Hepatocyte (in vitro differentiated cells): ENCODE results near the gene ZNF830. TPM values are rescaled to one million over a fixed set of nuclear protein-coding genes. Genes with fewer than 3 reads are reported as not detected.

Experiments used
- DNase-seq: peaks from one replicate; pipeline ENCODE4 v3.0.0-alpha.2; 2016; ENCODE audit warnings: low spot score
- H2AFZ ChIP-seq: fragments of 200-600 bp; sonication (generic); 2 replicates; pipeline ENCODE4 v1.6.0; 2016; ENCODE audit warnings: antibody characterized with exemption, mild to moderate bottlenecking
- H3K27ac ChIP-seq: fragments of 200-600 bp; sonication (generic); 2 replicates; pipeline ENCODE4 v1.5.1; 2016; ENCODE audit warnings: mild to moderate bottlenecking
- H3K27me3 ChIP-seq: fragments of 200-600 bp; sonication (generic); 2 replicates; pipeline ENCODE4 v1.6.1; 2016
- H3K36me3 ChIP-seq: fragments of 200-600 bp; sonication (generic); replicated peaks from 2 replicates; pipeline ENCODE4 v1.5.1; 2016; ENCODE audit warnings: low read depth; ENCODE audit not compliant: insufficient read depth
- H3K4me1 ChIP-seq: fragments of 200-600 bp; sonication (generic); 2 replicates; pipeline ENCODE4 v1.5.1; 2016; ENCODE audit warnings: mild to moderate bottlenecking, moderate library complexity; ENCODE audit not compliant: insufficient read depth
- H3K4me2 ChIP-seq: fragments of 200-600 bp; sonication (generic); 2 replicates; pipeline ENCODE4 v1.6.0; 2016
- H3K4me3 ChIP-seq: fragments of 200-600 bp; sonication (generic); 2 replicates; pipeline ENCODE4 v1.5.1; 2016; ENCODE audit warnings: mild to moderate bottlenecking
- H3K79me2 ChIP-seq: fragments of 200-600 bp; sonication (generic); 2 replicates; pipeline ENCODE4 v1.6.0; 2017; ENCODE audit warnings: mild to moderate bottlenecking
- H3K9me2 ChIP-seq: fragments of 200-600 bp; sonication (generic); replicated peaks from 2 replicates; pipeline ENCODE4 v1.6.0; 2017; ENCODE audit warnings: mild to moderate bottlenecking; ENCODE audit not compliant: insufficient read depth
- H3K9me3 ChIP-seq: fragments of 200-600 bp; sonication (generic); 2 replicates; pipeline ENCODE4 v1.5.1; 2016; ENCODE audit warnings: low read depth, mild to moderate bottlenecking
- H4K20me1 ChIP-seq: fragments of 200-600 bp; sonication (generic); 2 replicates; pipeline ENCODE4 v1.6.0; 2016; ENCODE audit warnings: mild to moderate bottlenecking; ENCODE audit not compliant: insufficient read depth, poor library complexity, severe bottlenecking
- CTCF ChIP-seq: fragments of 200-600 bp; sonication (generic); IDR thresholded peaks from 2 replicates; pipeline ENCODE4 v1.5.1; 2016; ENCODE audit warnings: antibody characterized with exemption, mild to moderate bottlenecking; ENCODE audit not compliant: poor library complexity
- EZH2 ChIP-seq: fragments of 200-600 bp; sonication (generic); IDR thresholded peaks from 2 replicates; pipeline ENCODE4 v1.6.1; 2016; ENCODE audit warnings: antibody characterized with exemption, mild to moderate bottlenecking, borderline replicate concordance
- EZH2phosphoT487 ChIP-seq: fragments of 200-600 bp; sonication (generic); IDR thresholded peaks from one replicate; pipeline ENCODE4 v1.6.1; 2018; ENCODE audit warnings: antibody characterized with exemption, mild to moderate bottlenecking, low read depth, moderate library complexity; ENCODE audit not compliant: unreplicated experiment, severe bottlenecking
- WGBS: methylation state at CpG from one replicate; pipeline ENCODE4 v1.1.6; 2016; ENCODE audit warnings: low lambda C conversion rate; ENCODE audit errors: missing lambda C conversion rate; 5-methylcytosine and 5-hydroxymethylcytosine counted together
- polyA plus RNA-seq: library from polyadenylated mRNA; unstranded; fragments of >200 nt; fragmentation: Nextera tagmentation; extraction: Ambion mirVana; gene quantifications from 2 replicates; pipeline ENCODE4 v1.2.1, GENCODE V29; 2016
- total RNA-seq: library from RNA; depleted of rRNA; stranded (reverse); fragments of >200 nt; gene quantifications from 2 replicates; pipeline ENCODE4 v1.2.3, GENCODE V29; 2014

Gene ZNF830
- total and polyA plus RNA-seq, 2 experiments from 2014 or later: 11.0 to 11.8 TPM

- Histone ChIP-seq H2AFZ (no peak overlapping the region), H3K4me1 (peaks cover 11% of the 10 kb centered on the region), H3K4me3 (no peak overlapping the region), H3K27ac (no peak overlapping the region), H3K36me3 (no peaks in the 10 kb centered on the region), H4K20me1 (no peaks in the 10 kb centered on the region), H3K4me2 (no peak overlapping the region), H3K9me2 (no peaks in the 10 kb centered on the region), H3K9me3 (no peaks in the 10 kb centered on the region), H3K79me2 (peaks cover 19% of the 10 kb centered on the region), H3K27me3 (no peaks in the 10 kb centered on the region)
- WGBS: 57% methylated on average over 1 of the region's 1 CpG
- DNase-seq: no peak
- no peak for TF ChIP-seq CTCF
- no peak for TF ChIP-seq EZH2phosphoT487
- TF ChIP-seq EZH2: no peak
These were observed 2.9 kb upstream of the ZNF830 start for GRCh38 chr17:34958438-34958837.

- no peaks in the 10 kb centered on the region for H4K20me1 ChIP-seq
- peaks cover under 1% of the 10 kb centered on the region for H3K4me1 ChIP-seq
- H3K36me3 ChIP-seq: no peaks in the 10 kb centered on the region
- no peaks in the 10 kb centered on the region for H3K9me2 ChIP-seq
- TF ChIP-seq EZH2phosphoT487 (no peak), CTCF (no peak), EZH2 (no peak)
- H3K4me2 ChIP-seq: no peak overlapping the region
- no peak overlapping the region for H3K4me3 ChIP-seq
- no peaks in the 10 kb centered on the region for H3K79me2 ChIP-seq
- WGBS: 26% methylated on average over 2 of the region's 2 CpGs
- DNase-seq: no peak
- H2AFZ ChIP-seq: no peak overlapping the region
- H3K27me3 ChIP-seq: no peaks in the 10 kb centered on the region
- H3K27ac ChIP-seq: no peak overlapping the region
- no peaks in the 10 kb centered on the region for H3K9me3 ChIP-seq
These were observed 12.8 kb downstream of the ZNF830 start for GRCh38 chr17:34974179-34974578.

GRCh38 chr17:34974794-34975785, 13.8 kb downstream of the ZNF830 start:
- Histone ChIP-seq H3K27me3 (no peaks in the 10 kb centered on the region), H3K36me3 (no peaks in the 10 kb centered on the region), H3K9me3 (no peaks in the 10 kb centered on the region), H3K27ac (no peak overlapping the region), H3K9me2 (no peaks in the 10 kb centered on the region), H3K4me1 (peaks cover 7% of the 10 kb centered on the region), H3K4me2 (no peak overlapping the region), H4K20me1 (no peaks in the 10 kb centered on the region), H2AFZ (no peak overlapping the region), H3K79me2 (no peaks in the 10 kb centered on the region), H3K4me3 (no peak overlapping the region)
- no peak for DNase-seq
- WGBS: 69% methylated on average over 3 of the region's 3 CpGs
- no peak for TF ChIP-seq EZH2
- TF ChIP-seq EZH2phosphoT487: no peak
- no peak for TF ChIP-seq CTCF
